ENCODE measurements around the gene EZR. TPM values are rescaled to one million over a fixed set of nuclear protein-coding genes. Genes with fewer than 3 reads are reported as not detected.

Gene EZR
- total RNA-seq, 1 experiment from 2014 or later = 263 TPM

GRCh38 chr6:158860279-158860865 lies 41.2 kb upstream of the EZR start:
- TF ChIP-seq SIN3A (IDR thresholded peaks at IDR 0.05; ENCODE audit: borderline replicate concordance, insufficient read depth, low read depth, low read length) (no peak), REST (IDR thresholded peaks at IDR 0.05; ENCODE audit: insufficient read depth in 1 of 2, low read depth in 2 of 2, low read length in 1 of 2) (no peak), CTCF (IDR thresholded peaks at IDR 0.05) (no peak), POLR2AphosphoS5 (IDR thresholded peaks at IDR 0.05; ENCODE audit: low read depth, low read length) (no peak), TCF7L2 (IDR thresholded peaks at IDR 0.05; ENCODE audit: low read depth, low read length) (no peak)
- H3K4me3 ChIP-seq (ENCODE audit: low read depth in 2 of 2, low read length in 2 of 2) = no peak overlapping the region
- no peaks in the 10 kb centered on the region for H3K36me3 ChIP-seq (ENCODE audit: control insufficient read depth, insufficient read depth, low read length)
- BruUV-seq (replicated peaks) = no TSS peak
- no peaks in the 10 kb centered on the region for H3K9me3 ChIP-seq (ENCODE audit: control insufficient read depth, insufficient read depth, low read depth, low read length)
- intact Hi-C loops (cut with micrococcal nuclease; ENCODE audit: unreplicated experiment) (no loop called here), in situ Hi-C loops (cut with HindIII; ENCODE audit: low pct_unique_long_range_greater_than_20kb, low sequenced_read_pairs) (no loop called here)
- ChIA-PET POLR2A (no interaction called here), CTCF (no interaction called here)
- no peak for ATAC-seq
- peaks cover 29% of the 10 kb centered on the region for H3K4me1 ChIP-seq (ENCODE audit: control insufficient read depth, insufficient read depth, low read length)
- DNase-seq (ENCODE audit: low read depth, low spot score) = no peak
- H3K27ac ChIP-seq (ENCODE audit: low read length) = no peak overlapping the region; the same call in 1 of the 2 replicates
- H3K27me3 ChIP-seq (ENCODE audit: control insufficient read depth, insufficient read depth, low read length) = no peaks in the 10 kb centered on the region

- intact Hi-C loops (cut with micrococcal nuclease; ENCODE audit: unreplicated experiment) (no loop called here), in situ Hi-C loops (cut with HindIII; ENCODE audit: low pct_unique_long_range_greater_than_20kb, low sequenced_read_pairs) (no loop called here)
- H3K4me1 ChIP-seq (ENCODE audit: control insufficient read depth, insufficient read depth, low read length) = peaks cover 44% of the 10 kb centered on the region
- DNase-seq (ENCODE audit: low read depth, low spot score) = no peak
- no peak for TF ChIP-seq TCF7L2 (IDR thresholded peaks at IDR 0.05; ENCODE audit: low read depth, low read length)
- TF ChIP-seq SIN3A (IDR thresholded peaks at IDR 0.05; ENCODE audit: borderline replicate concordance, insufficient read depth, low read depth, low read length) = no peak
- TF ChIP-seq POLR2AphosphoS5 (IDR thresholded peaks at IDR 0.05; ENCODE audit: low read depth, low read length) = no peak
- no peak for TF ChIP-seq CTCF (IDR thresholded peaks at IDR 0.05)
- no peak overlapping the region for H3K4me3 ChIP-seq (ENCODE audit: low read depth in 2 of 2, low read length in 2 of 2)
- no peaks in the 10 kb centered on the region for H3K36me3 ChIP-seq (ENCODE audit: control insufficient read depth, insufficient read depth, low read length)
- no TSS peak for BruUV-seq (replicated peaks)
- ChIA-PET POLR2A (no interaction called here), CTCF (no interaction called here)
- no peaks in the 10 kb centered on the region for H3K27me3 ChIP-seq (ENCODE audit: control insufficient read depth, insufficient read depth, low read length)
- H3K27ac ChIP-seq (ENCODE audit: low read length) = peak overlapping the region; percentile 39; the same call in 1 of the 2 replicates
- H3K9me3 ChIP-seq (ENCODE audit: control insufficient read depth, insufficient read depth, low read depth, low read length) = no peaks in the 10 kb centered on the region
- no peak for ATAC-seq
These were observed 37.1 kb upstream of the EZR start for GRCh38 chr6:158856261-158856660.
